Mesenchymal stem cell (in vitro differentiated cells and primary cell): ENCODE results near the gene CUL7. TPM values are rescaled to one million over a fixed set of nuclear protein-coding genes. Genes with fewer than 3 reads are reported as not detected.
A peak's percentile ranks its signal among the peaks of the same experiment; 100 is the strongest.

ENCODE experiments used
- DNase-seq: peaks from one replicate; pipeline ENCODE4 v3.0.0-alpha.2; 2013
- H2AFZ ChIP-seq: one replicate; pipeline ENCODE4 v1.6.1; 2013; ENCODE audit warnings: low read depth, mild to moderate bottlenecking, control low read depth, inconsistent platforms, low read length, moderate library complexity
- H2AK5ac ChIP-seq: 2 replicates; pipeline ENCODE4 v1.6.1; 2013; ENCODE audit warnings: low read length, moderate library complexity, mild to moderate bottlenecking, inconsistent platforms; ENCODE audit not compliant: severe bottlenecking
- H2BK120ac ChIP-seq: one replicate; pipeline ENCODE4 v1.6.1; 2013; ENCODE audit warnings: low read depth, mild to moderate bottlenecking, inconsistent platforms, low read length, moderate library complexity
- H2BK12ac ChIP-seq, 2 experiments: one replicate each; pipeline ENCODE4 v1.6.1; 2013; ENCODE audit warnings: inconsistent platforms in 2 of 2, low read length in 2 of 2, mild to moderate bottlenecking in 2 of 2, moderate library complexity in 2 of 2, control low read depth in 1 of 2
- H2BK15ac ChIP-seq: one replicate; pipeline ENCODE4 v1.6.1; 2013; ENCODE audit warnings: mild to moderate bottlenecking, low read depth, inconsistent platforms; ENCODE audit not compliant: poor library complexity, severe bottlenecking
- H2BK5ac ChIP-seq: 2 replicates; pipeline ENCODE4 v1.6.1; 2013; ENCODE audit warnings: low read depth, mild to moderate bottlenecking, low read length, control low read depth, inconsistent platforms; ENCODE audit not compliant: poor library complexity, severe bottlenecking
- H3K14ac ChIP-seq, 2 experiments: one replicate each; pipeline ENCODE4 v1.6.1; 2013; ENCODE audit warnings: inconsistent platforms in 2 of 2, low read length in 2 of 2, control low read depth in 1 of 2, mild to moderate bottlenecking in 1 of 2, moderate library complexity in 1 of 2
- H3K18ac ChIP-seq, 2 experiments: one replicate each; pipeline ENCODE4 v1.6.1; 2013; ENCODE audit warnings: inconsistent platforms in 2 of 2, low read length in 2 of 2, control low read depth in 1 of 2, low read depth in 1 of 2, mild to moderate bottlenecking in 1 of 2
- H3K23ac ChIP-seq, 2 experiments: one replicate each; pipeline ENCODE4 v1.6.1; 2013; ENCODE audit warnings: inconsistent platforms in 2 of 2, low read length in 2 of 2, mild to moderate bottlenecking in 2 of 2, moderate library complexity in 2 of 2, control low read depth in 1 of 2
- H3K27ac ChIP-seq: 2 replicates; pipeline ENCODE4 v1.5.1; 2013; ENCODE audit warnings: mild to moderate bottlenecking, moderate library complexity, low read length, control low read depth, inconsistent platforms; ENCODE audit not compliant: poor library complexity, severe bottlenecking
- H3K27me3 ChIP-seq, 2 experiments: 2 replicates each; pipeline versions ENCODE4 v1.6.1 to v1.7.0; 2013; ENCODE audit warnings: low read length in 2 of 2, mild to moderate bottlenecking in 2 of 2, moderate library complexity in 2 of 2, control low read depth in 1 of 2, inconsistent platforms in 1 of 2; ENCODE audit not compliant: control insufficient read depth in 1 of 2, insufficient read depth in 1 of 2
- H3K36me3 ChIP-seq, 2 experiments: 2 replicates each; pipeline versions ENCODE4 v1.6.1 to v1.7.0; 2013; ENCODE audit warnings: low read length in 2 of 2, control low read depth in 1 of 2, inconsistent platforms in 1 of 2, low read depth in 1 of 2, mild to moderate bottlenecking in 1 of 2; ENCODE audit not compliant: insufficient read depth in 2 of 2, control insufficient read depth in 1 of 2
- H3K4ac ChIP-seq, 2 experiments: one replicate each; pipeline ENCODE4 v1.6.1; 2013; ENCODE audit warnings: inconsistent platforms in 2 of 2, low read length in 2 of 2, mild to moderate bottlenecking in 2 of 2, moderate library complexity in 2 of 2, control low read depth in 1 of 2, low read depth in 1 of 2
- H3K4me1 ChIP-seq: 2 replicates; pipeline ENCODE4 v1.6.1; 2013; ENCODE audit warnings: low read depth, low read length, control low read depth; ENCODE audit not compliant: control insufficient read depth, insufficient read depth
- H3K4me2 ChIP-seq: 2 replicates; pipeline ENCODE4 v1.6.1; 2013; ENCODE audit warnings: low read length, mild to moderate bottlenecking, inconsistent platforms; ENCODE audit not compliant: poor library complexity, severe bottlenecking
- H3K4me3 ChIP-seq, 2 experiments: 2 replicates each; pipeline versions ENCODE4 v1.5.1 to v1.7.0; 2013; ENCODE audit warnings: low read length in 2 of 2, mild to moderate bottlenecking in 2 of 2, control low read depth in 1 of 2, low read depth in 1 of 2; ENCODE audit not compliant: insufficient read depth in 1 of 2
- H3K79me1 ChIP-seq: replicated peaks from 2 replicates; pipeline ENCODE4 v1.6.1; 2013; ENCODE audit warnings: mild to moderate bottlenecking, control low read depth, low read length, inconsistent platforms; ENCODE audit not compliant: poor library complexity, severe bottlenecking
- H3K9ac ChIP-seq: 2 replicates; pipeline ENCODE4 v1.7.0; 2013; ENCODE audit warnings: mild to moderate bottlenecking, low read length, moderate library complexity
- H3K9me3 ChIP-seq: 2 replicates; pipeline ENCODE4 v1.7.0; 2013; ENCODE audit warnings: mild to moderate bottlenecking, low read length; ENCODE audit not compliant: control insufficient read depth
- H4K8ac ChIP-seq: one replicate; pipeline ENCODE4 v1.6.1; 2013; ENCODE audit warnings: inconsistent platforms, mild to moderate bottlenecking, low read length, moderate library complexity
- H4K91ac ChIP-seq: one replicate; pipeline ENCODE4 v1.6.1; 2013; ENCODE audit warnings: mild to moderate bottlenecking, low read length, inconsistent platforms
- WGBS: methylation state at CpG from one replicate; pipeline ENCODE4 v1.1.7; 2013; ENCODE audit warnings: mixed read lengths; 5-methylcytosine and 5-hydroxymethylcytosine counted together
- polyA plus RNA-seq, 2 experiments: library from polyadenylated mRNA; stranded (reverse); fragments of 200-250 nt; gene quantifications; one replicate each; pipeline ENCODE4 v1.2.3, GENCODE V29; 2013

The CUL7 gene
- polyA plus RNA-seq (2013, experiment 1 of 2), result 20.3 TPM
- 19.0 TPM for polyA plus RNA-seq (2013, experiment 2 of 2)

DNA sequence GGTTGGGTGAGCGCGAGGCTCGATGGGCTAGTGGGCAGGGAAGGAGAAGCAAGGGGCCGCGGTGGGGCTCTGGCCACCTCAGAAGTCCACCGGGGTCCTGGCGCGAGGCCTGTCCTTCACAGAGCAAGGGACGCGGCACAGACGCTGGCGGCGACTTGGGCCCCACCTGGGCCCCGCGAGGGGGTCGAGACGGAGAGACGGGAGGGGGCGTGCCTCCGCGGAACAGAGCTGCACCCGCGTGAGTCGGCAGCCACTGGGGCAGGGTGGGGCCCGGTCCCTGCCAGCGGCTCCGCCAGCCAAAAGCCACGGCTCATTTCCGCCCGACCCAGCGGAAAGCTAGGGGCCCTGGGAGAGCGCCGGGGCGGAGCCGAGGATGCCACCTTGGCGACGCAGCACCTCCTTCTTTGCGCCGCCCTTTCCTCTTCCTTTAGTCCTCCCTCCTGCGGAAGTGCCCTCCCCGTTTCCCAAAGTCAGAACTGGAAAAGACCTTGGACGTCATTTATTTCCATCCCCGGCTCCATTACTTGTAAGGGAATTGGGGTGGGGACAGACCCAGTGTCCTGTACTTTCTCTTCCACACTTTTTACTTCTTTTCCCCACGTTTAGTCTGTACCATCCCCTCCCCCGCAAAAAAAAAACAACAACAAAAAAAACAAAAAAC is at the start of gene CUL7:
Gene CUL7 (minus strand): TSS at position 307 of the 661 bp plus-strand sequence. CDS start 1,063 bp downstream, outside the sequence.
- Histone ChIP-seq H2BK12ac (peak within 1 kb of the TSS; percentile 6 to 54), H4K8ac (peak within 1 kb of the TSS; percentile 97), H4K91ac (peak within 1 kb of the TSS; percentile 97), H3K23ac (peak within 1 kb of the TSS in 1 of 2 experiments; percentile 78), H3K27me3 (no peaks in the 10 kb centered on the region), H3K27ac (peak within 1 kb of the TSS; percentile 90), H3K9ac (peak within 1 kb of the TSS; percentile 99), H3K79me1 (peaks cover 23% of the 10 kb centered on the region), H3K36me3 (peaks cover 48 to 65% of the 10 kb centered on the region in 2 experiments), H2BK120ac (peak within 1 kb of the TSS; percentile 93), H3K4me2 (peak within 1 kb of the TSS; percentile 70), H2AFZ (peak within 1 kb of the TSS; percentile 6), H2AK5ac (peak within 1 kb of the TSS; percentile 82), H2BK15ac (peak within 1 kb of the TSS; percentile 78), H2BK5ac (peak within 1 kb of the TSS; percentile 85), H3K4me3 (peak within 1 kb of the TSS; percentile 73 to 93), H3K9me3 (no peaks in the 10 kb centered on the region), H3K4ac (peak within 1 kb of the TSS; percentile 90 to 99), H3K18ac (peak within 1 kb of the TSS; percentile 65 to 95), H3K4me1 (peaks cover 29% of the 10 kb centered on the region), H3K14ac (peak within 1 kb of the TSS; percentile 7 to 98)
- WGBS, result 2% methylated on average over 25 of the region's 45 CpGs
- DNase-seq, result peak; percentile 95

DNA sequence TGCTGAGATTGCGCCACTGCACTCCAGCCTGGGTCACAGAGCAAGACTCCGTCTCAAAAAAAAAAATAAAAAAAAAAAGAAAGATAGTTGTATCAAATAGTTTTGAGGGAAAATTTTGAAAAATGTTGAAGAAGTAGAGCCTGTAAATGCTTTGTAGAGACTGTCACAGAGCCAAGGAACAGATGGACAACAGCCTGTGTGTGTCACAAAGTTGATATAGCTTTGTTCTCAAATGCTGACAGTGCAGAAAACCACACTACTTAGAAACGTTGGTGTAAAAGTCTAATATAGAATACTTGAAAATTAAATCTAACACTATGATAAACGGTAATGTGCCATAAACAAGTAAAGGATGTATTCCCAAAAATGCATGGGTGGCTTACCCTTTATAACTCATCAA is 47.8 kb upstream of the CUL7 start:
- Histone ChIP-seq H3K4me3 (no peak overlapping the region), H2BK12ac (no peak overlapping the region), H3K23ac (no peak overlapping the region), H2AFZ (no peak overlapping the region), H3K9me3 (no peaks in the 10 kb centered on the region), H3K4me1 (peaks cover 18% of the 10 kb centered on the region), H3K14ac (no peak overlapping the region), H4K8ac (no peak overlapping the region), H3K27ac (no peak overlapping the region), H2BK120ac (no peak overlapping the region), H2BK5ac (no peak overlapping the region), H2BK15ac (no peak overlapping the region), H3K4me2 (no peak overlapping the region), H3K18ac (no peak overlapping the region), H2AK5ac (no peak overlapping the region), H3K4ac (no peak overlapping the region), H3K9ac (no peak overlapping the region), H3K79me1 (peaks cover 4% of the 10 kb centered on the region), H3K36me3 (peaks cover 0 to 4% of the 10 kb centered on the region in 2 experiments), H4K91ac (no peak overlapping the region), H3K27me3 (no peaks in the 10 kb centered on the region)
- 100% methylated on average over 3 of the region's 4 CpGs for WGBS
- DNase-seq, result no peak

DNA sequence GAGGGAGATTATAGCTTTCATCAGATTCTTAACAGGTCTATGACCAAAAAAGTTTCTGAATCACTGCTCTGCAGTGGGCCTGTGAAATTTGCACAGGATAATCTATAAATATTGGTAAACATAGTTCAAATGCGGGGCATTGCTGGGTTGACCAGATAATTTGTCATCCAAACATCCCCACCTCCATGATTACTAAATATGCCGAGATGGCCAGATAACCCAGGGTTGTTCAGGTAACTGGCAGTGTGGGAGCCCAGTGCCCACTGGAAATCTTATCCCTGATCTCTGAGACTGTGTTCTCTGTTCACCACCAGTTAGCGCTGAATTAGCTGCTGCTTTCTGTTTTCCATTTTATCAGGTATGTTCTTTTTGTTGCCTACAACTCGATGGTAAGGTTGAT is 43.9 kb upstream of the CUL7 start:
- no peaks in the 10 kb centered on the region for H3K9me3 ChIP-seq
- no peak overlapping the region for H2BK15ac ChIP-seq
- no peak overlapping the region for H3K18ac ChIP-seq
- no peaks in the 10 kb centered on the region for H3K27me3 ChIP-seq
- no peak overlapping the region for H3K14ac ChIP-seq
- peaks cover 23% of the 10 kb centered on the region for H3K4me1 ChIP-seq
- no peak for DNase-seq
- no peak overlapping the region for H4K8ac ChIP-seq
- no peak overlapping the region for H4K91ac ChIP-seq
- H2BK120ac ChIP-seq, result no peak overlapping the region
- H3K36me3 ChIP-seq, result no peaks in the 10 kb centered on the region
- H2AK5ac ChIP-seq, result peak overlapping the region; percentile 95
- peak overlapping the region; percentile 94 for H3K27ac ChIP-seq
- no peak overlapping the region for H3K4ac ChIP-seq
- H3K79me1 ChIP-seq, result peaks cover 1% of the 10 kb centered on the region
- H2BK5ac ChIP-seq, result peak overlapping the region; percentile 61
- H2BK12ac ChIP-seq, result no peak overlapping the region
- no peak overlapping the region for H3K23ac ChIP-seq
- no peak overlapping the region for H2AFZ ChIP-seq
- no peak overlapping the region for H3K4me3 ChIP-seq
- no peak overlapping the region for H3K4me2 ChIP-seq
- H3K9ac ChIP-seq, result peak overlapping the region; percentile 72
- WGBS, result 87% methylated on average over 4 of the region's 4 CpGs

DNA sequence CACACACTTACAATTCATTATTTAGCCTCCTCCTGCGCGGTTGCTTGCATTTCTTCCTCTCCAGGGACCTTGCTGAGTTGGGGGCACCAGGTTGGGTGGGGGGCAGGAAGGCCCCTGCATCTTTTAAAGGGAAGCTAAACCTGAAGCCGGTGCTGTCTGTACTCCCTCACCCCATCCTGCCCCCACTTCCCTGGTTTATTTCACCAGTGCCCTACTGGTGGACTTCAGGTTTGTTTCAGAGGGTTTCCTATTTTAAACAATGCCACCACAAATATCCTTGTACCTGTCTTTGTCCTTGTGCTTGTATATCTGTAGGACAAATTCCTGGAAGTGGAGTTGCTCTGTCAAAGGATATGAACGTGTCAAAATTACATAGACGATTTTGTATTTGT is 43.4 kb upstream of the CUL7 start:
- Histone ChIP-seq H3K79me1 (peaks cover 1% of the 10 kb centered on the region), H3K27me3 (no peaks in the 10 kb centered on the region), H2BK15ac (no peak overlapping the region), H3K4me1 (peaks cover 23% of the 10 kb centered on the region), H4K8ac (no peak overlapping the region), H3K4me3 (peak overlapping the region in 1 of 2 experiments; percentile 37), H3K27ac (peak overlapping the region; percentile 94), H3K36me3 (no peaks in the 10 kb centered on the region), H2BK5ac (peak overlapping the region; percentile 61), H2AFZ (no peak overlapping the region), H2BK120ac (no peak overlapping the region), H4K91ac (no peak overlapping the region), H3K14ac (no peak overlapping the region), H2BK12ac (no peak overlapping the region), H3K9me3 (no peaks in the 10 kb centered on the region), H3K9ac (peak overlapping the region; percentile 72), H3K23ac (no peak overlapping the region), H3K4ac (no peak overlapping the region), H2AK5ac (peak overlapping the region; percentile 79), H3K4me2 (peak overlapping the region; percentile 73), H3K18ac (peak overlapping the region in 1 of 2 experiments; percentile 22)
- no peak for DNase-seq
- WGBS, result 64% methylated on average over 5 of the region's 5 CpGs
